ENCODE results near the gene CLCN5. TPM values are rescaled to one million over a fixed set of nuclear protein-coding genes. Genes with fewer than 3 reads are reported as not detected.

The CLCN5 gene
- total RNA-seq, 4 donors from 2014 or later, result 2.7 to 13.1 (median 6.8) TPM

DNA sequence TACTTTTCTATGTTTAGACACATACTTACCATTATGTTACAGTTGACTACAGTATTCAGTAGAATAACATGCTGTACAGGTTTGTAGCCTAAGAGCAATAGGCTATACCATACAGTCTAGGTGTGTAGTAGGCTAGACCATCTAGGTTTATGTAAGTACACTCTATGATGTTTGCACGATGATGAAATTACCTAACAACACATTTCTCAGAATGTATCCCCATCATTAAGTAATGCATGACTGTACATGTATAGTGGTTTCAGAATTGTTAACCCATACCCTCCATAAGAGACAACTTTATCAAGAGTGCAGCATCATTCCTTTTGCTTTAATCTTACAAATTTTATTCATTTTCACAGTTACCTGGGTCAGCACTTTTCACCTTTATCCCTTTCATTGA lies 126.8 kb downstream of the CLCN5 start:
- Histone ChIP-seq H3K27ac (no peak overlapping the region), H3K9me3 (no peaks in the 10 kb centered on the region), H3K4me1 (no peaks in the 10 kb centered on the region), H3K27me3 (no peaks in the 10 kb centered on the region), H3K36me3 (no peaks in the 10 kb centered on the region), H3K4me3 (no peak overlapping the region)
- DNase-seq (no peak), ATAC-seq (no peak)
- in situ Hi-C loops (cut with MboI; ENCODE audit: low sequenced_read_pairs in 4 of 4), result no loop called here
- no peak for TF ChIP-seq POLR2A (IDR thresholded peaks at IDR 0.05)
- TF ChIP-seq, protein P1, sequence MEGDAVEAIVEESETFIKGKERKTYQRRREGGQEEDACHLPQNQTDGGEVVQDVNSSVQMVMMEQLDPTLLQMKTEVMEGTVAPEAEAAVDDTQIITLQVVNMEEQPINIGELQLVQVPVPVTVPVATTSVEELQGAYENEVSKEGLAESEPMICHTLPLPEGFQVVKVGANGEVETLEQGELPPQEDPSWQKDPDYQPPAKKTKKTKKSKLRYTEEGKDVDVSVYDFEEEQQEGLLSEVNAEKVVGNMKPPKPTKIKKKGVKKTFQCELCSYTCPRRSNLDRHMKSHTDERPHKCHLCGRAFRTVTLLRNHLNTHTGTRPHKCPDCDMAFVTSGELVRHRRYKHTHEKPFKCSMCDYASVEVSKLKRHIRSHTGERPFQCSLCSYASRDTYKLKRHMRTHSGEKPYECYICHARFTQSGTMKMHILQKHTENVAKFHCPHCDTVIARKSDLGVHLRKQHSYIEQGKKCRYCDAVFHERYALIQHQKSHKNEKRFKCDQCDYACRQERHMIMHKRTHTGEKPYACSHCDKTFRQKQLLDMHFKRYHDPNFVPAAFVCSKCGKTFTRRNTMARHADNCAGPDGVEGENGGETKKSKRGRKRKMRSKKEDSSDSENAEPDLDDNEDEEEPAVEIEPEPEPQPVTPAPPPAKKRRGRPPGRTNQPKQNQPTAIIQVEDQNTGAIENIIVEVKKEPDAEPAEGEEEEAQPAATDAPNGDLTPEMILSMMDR (IDR thresholded peaks at IDR 0.05 in 4 of 5, conservative IDR thresholded peaks at IDR 0.05 in 1 of 5), result no peak
- intact Hi-C loops (cut with DNase I; ENCODE audit: low total_unique reads), result no loop called here

DNA sequence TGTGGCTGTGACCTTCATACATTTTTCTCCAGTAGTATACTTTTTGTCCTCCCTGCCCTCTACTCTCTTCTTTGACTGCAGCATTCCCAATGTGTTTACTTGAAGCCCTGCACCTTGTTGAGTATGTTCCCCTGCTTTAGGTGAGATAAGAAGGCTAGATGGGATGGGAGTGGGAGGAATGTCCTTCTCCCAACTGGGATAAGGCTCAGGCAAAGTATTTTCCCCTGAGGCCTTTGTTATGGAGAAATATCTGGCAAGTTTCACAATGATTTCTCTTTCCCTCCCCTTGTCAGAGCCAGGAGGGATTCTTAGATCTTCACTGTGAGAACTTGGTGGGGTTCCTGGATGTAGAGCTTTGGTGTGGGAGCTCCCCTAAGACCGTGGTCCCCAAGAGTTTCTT lies 131.8 kb downstream of the CLCN5 start:
- Histone ChIP-seq H3K9me3 (no peaks in the 10 kb centered on the region), H3K4me1 (no peaks in the 10 kb centered on the region), H3K4me3 (no peak overlapping the region), H3K27me3 (peaks cover 0 to 2% (median 0%) of the 10 kb centered on the region in 3 donors), H3K27ac (no peak overlapping the region), H3K36me3 (no peaks in the 10 kb centered on the region)
- no peak for TF ChIP-seq POLR2A (IDR thresholded peaks at IDR 0.05)
- TF ChIP-seq, protein P1 (IDR thresholded peaks at IDR 0.05 in 4 of 5, conservative IDR thresholded peaks at IDR 0.05 in 1 of 5), result no peak
- in situ Hi-C loops (cut with MboI; ENCODE audit: low sequenced_read_pairs in 4 of 4), result no loop called here
- intact Hi-C loops (cut with DNase I; ENCODE audit: low total_unique reads), result no loop called here
- ATAC-seq, result no peak
- no peak for DNase-seq

DNA sequence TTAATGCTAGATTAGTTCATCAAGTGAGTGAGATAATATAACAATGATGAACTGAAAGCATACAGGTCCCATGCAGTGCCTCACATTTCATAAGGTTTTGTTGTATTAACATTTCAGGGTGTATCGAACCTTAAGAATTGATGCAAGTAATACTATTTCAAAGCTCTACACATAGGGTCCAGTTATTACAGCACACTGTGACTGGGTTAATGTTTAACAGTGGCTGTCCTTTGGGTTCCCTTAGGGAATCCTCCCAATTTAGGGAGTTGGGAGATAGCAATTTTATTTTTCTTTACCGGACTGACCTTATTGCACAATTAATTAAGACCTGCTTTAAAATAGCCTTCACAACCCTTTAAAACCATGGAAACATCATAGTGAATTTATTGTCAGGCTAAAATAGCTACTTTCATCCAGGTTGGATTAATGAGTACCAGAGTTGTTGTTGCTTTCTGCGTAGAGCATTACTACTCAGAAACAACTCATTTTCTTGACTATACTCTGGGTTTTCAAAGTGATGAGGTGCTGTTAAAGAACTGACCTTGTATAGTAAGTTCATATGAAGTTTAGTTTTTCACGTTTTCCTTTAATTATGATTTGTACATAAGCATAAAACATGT lies 144.0 kb downstream of the CLCN5 start:
- Histone ChIP-seq H3K4me3 (no peak overlapping the region), H3K27me3 (no peaks in the 10 kb centered on the region), H3K4me1 (no peaks in the 10 kb centered on the region), H3K9me3 (no peaks in the 10 kb centered on the region), H3K27ac (no peak overlapping the region), H3K36me3 (no peaks in the 10 kb centered on the region)
- in situ Hi-C loops (cut with MboI; ENCODE audit: low sequenced_read_pairs in 4 of 4), result no loop called here
- ATAC-seq, result no peak
- intact Hi-C loops (cut with DNase I; ENCODE audit: low total_unique reads), result no loop called here
- TF ChIP-seq, protein P1 (IDR thresholded peaks at IDR 0.05 in 4 of 5, conservative IDR thresholded peaks at IDR 0.05 in 1 of 5), result no peak
- no peak for TF ChIP-seq POLR2A (IDR thresholded peaks at IDR 0.05)
- no peak for DNase-seq

DNA sequence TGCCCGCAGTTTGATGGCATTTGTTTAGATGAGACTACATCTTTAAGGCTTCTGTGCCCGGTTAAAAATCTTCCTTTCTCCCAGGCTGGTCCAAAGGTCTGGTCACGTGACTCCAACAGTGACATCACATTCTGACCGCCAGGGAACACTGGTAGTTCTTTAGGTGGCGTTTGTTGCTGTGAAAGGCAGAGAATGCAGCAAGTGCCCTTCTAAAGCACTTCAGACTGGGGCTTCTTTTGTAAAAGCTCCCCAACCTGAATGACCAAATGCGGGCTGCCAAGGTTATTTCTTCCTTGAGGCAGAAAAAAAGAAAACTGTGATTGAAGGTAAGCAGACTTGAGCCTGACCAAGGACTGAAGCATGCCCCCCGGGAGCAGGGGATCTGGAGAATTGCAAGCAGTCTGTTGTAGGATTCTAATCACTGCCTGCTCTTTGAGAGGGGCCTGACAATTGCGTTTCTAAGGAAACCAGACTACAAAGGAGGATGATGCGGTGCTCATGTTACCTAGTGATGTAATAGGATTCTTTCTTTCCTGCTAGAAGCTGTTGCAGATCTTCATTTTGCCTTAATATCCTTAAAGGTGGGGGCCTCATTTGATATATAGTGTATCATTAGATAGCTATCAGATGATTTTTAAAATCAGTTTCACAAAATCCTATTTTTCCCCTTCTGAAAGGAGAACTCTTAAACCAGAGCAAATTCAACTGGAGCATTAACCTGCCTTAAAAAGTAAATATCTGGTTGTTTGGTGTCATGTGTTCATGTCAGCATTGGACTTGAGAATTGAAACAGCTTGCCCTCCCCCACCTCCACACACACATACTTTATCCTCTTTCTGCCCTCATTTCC lies 145.3 kb downstream of the CLCN5 start:
- no peak for DNase-seq
- in situ Hi-C loops (cut with MboI; ENCODE audit: low sequenced_read_pairs in 4 of 4) (no loop called here), intact Hi-C loops (cut with DNase I; ENCODE audit: low total_unique reads) (no loop called here)
- Histone ChIP-seq H3K36me3 (no peaks in the 10 kb centered on the region), H3K4me3 (no peak overlapping the region), H3K27me3 (peaks cover 0 to 3% (median 0%) of the 10 kb centered on the region in 3 donors), H3K9me3 (no peaks in the 10 kb centered on the region), H3K4me1 (no peaks in the 10 kb centered on the region), H3K27ac (no peak overlapping the region)
- TF ChIP-seq, protein P1 (IDR thresholded peaks at IDR 0.05 in 4 of 5, conservative IDR thresholded peaks at IDR 0.05 in 1 of 5), result no peak
- no peak for TF ChIP-seq POLR2A (IDR thresholded peaks at IDR 0.05)
- ATAC-seq, result no peak

All from gastrocnemius medialis (tissue), 4 donors.